CD4-positive, alpha-beta memory T cell (primary cell): Measurements from ENCODE around the gene CMTM5. TPM values are rescaled to one million over a fixed set of nuclear protein-coding genes. Genes with fewer than 3 reads are reported as not detected.

Source experiments
- CTCF ChIA-PET: fragments of 350-600 bp; sonication (Branson Sonifier 250); formaldehyde crosslinking; loops from one replicate; lab custom pipeline; 2021; ENCODE audit warnings: inconsistent platforms; ENCODE audit not compliant: partially characterized antibody; lab: Charles Lee
- POLR2A ChIA-PET: fragments of 350-600 bp; sonication (Branson Sonifier 250); formaldehyde crosslinking; loops from one replicate; lab custom pipeline; 2021; ENCODE audit not compliant: partially characterized antibody; lab: Charles Lee
- DNase-seq, 5 donors: peaks; one replicate each; pipeline versions ENCODE4 v3.0.0 to v3.0.0-alpha.2; 2020 to 2022; ENCODE audit warnings: mixed read lengths in 1 of 5
- H3K27ac ChIP-seq: one replicate; pipeline ENCODE4 v1.7.0; 2013; ENCODE audit warnings: low read depth, low read length
- H3K27me3 ChIP-seq: 2 replicates; pipeline ENCODE4 v1.7.0; 2013; ENCODE audit warnings: mild to moderate bottlenecking, low read length, moderate library complexity; ENCODE audit not compliant: insufficient read depth
- H3K36me3 ChIP-seq: 2 replicates; pipeline ENCODE4 v1.7.0; 2013; ENCODE audit warnings: mild to moderate bottlenecking, low read length, moderate library complexity; ENCODE audit not compliant: insufficient read depth
- H3K4me1 ChIP-seq: 2 replicates; pipeline ENCODE4 v1.7.0; 2013; ENCODE audit warnings: mild to moderate bottlenecking, low read length, moderate library complexity; ENCODE audit not compliant: insufficient read depth
- H3K4me3 ChIP-seq, 2 donors: one replicate each; pipeline ENCODE4 v1.7.0; 2013; ENCODE audit warnings: low read length in 2 of 2, mild to moderate bottlenecking in 1 of 2
- H3K9me3 ChIP-seq, 2 donors: one replicate each; pipeline ENCODE4 v1.7.0; 2013; ENCODE audit warnings: low read length in 2 of 2, control low read depth in 1 of 2; ENCODE audit not compliant: control insufficient read depth in 1 of 2
- H3K27ac Mint-ChIP-seq, 7 donors: one replicate each; pipeline ENCODE4 v1.8.0; 2020 to 2021; ENCODE audit warnings: mixed read lengths in 7 of 7, mild to moderate bottlenecking in 6 of 7, inconsistent platforms in 3 of 7, moderate library complexity in 3 of 7
- H3K27me3 Mint-ChIP-seq, 2 donors: one replicate each; pipeline ENCODE4 v1.8.0; 2020 to 2021; ENCODE audit warnings: mixed read lengths in 2 of 2
- H3K36me3 Mint-ChIP-seq, 2 donors: one replicate each; pipeline ENCODE4 v1.8.0; 2020 to 2021; ENCODE audit warnings: mixed read lengths in 2 of 2, inconsistent platforms in 1 of 2, mild to moderate bottlenecking in 1 of 2
- H3K4me1 Mint-ChIP-seq, 4 donors: one replicate each; pipeline ENCODE4 v1.8.0; 2020 to 2021; ENCODE audit warnings: mixed read lengths in 4 of 4, mild to moderate bottlenecking in 1 of 4
- H3K4me3 Mint-ChIP-seq, 8 donors: one replicate each; pipeline ENCODE4 v1.8.0; 2020 to 2021; ENCODE audit warnings: mixed read lengths in 8 of 8, mild to moderate bottlenecking in 7 of 8, moderate library complexity in 6 of 8, inconsistent platforms in 3 of 8
- H3K9me3 Mint-ChIP-seq, 8 donors: one replicate each; pipeline ENCODE4 v1.8.0; 2020 to 2021; ENCODE audit warnings: mixed read lengths in 8 of 8, mild to moderate bottlenecking in 5 of 8, inconsistent platforms in 3 of 8, moderate library complexity in 1 of 8
- intact Hi-C: fragments of 100-400 bp; cut with micrococcal nuclease; formaldehyde crosslinking; loops from one replicate; pipeline ENCODE4 v1.15.1; 2023
- polyA plus RNA-seq, 2 donors: library from polyadenylated mRNA; unstranded; fragments of 300-500 nt; fragmentation: Illumina TruSeq; gene quantifications; one replicate each; pipeline ENCODE4 v1.2.3, GENCODE V29; 2021
- total RNA-seq, 2 experiments: library from RNA; stranded (reverse); gene quantifications; one replicate each; pipeline ENCODE4 v1.2.3, GENCODE V29; 2021

Gene CMTM5
- total and polyA plus RNA-seq, 4 experiments from 2014 or later: not detected

DNA sequence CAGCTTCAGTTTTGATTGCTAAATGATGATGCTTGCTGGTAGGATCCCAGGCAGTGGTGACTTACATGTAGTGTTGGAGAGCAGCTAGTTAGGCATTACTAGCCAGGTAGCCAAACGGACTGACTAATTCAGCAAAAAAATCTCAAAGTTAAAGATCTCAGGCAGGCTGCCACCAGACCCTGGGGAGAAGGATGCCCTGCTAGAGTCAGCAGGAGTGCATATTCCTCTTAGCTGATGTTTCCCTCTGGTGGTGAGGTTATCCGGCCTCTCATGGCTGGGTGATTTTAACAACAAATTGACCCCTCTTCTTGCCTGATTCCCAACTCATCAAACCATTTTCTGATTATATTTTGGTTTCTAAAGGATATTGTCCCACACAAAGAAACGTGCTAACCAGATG, 14.6 kb upstream of the CMTM5 start:
- H3K4me3 ChIP-seq: no peak overlapping the region
- H3K36me3 Mint-ChIP-seq: no peaks in the 10 kb centered on the region
- H3K4me1 Mint-ChIP-seq: peaks cover 0 to 2% (median 0%) of the 10 kb centered on the region in 4 donors
- H3K27ac Mint-ChIP-seq: no peak overlapping the region
- H3K9me3 ChIP-seq: no peaks in the 10 kb centered on the region
- no peaks in the 10 kb centered on the region for H3K4me1 ChIP-seq
- H3K36me3 ChIP-seq: no peaks in the 10 kb centered on the region
- no peaks in the 10 kb centered on the region for H3K9me3 Mint-ChIP-seq
- intact Hi-C loops: no loop called here
- CTCF ChIA-PET: interaction anchor here (2.5 kb wide), 1 partner anchor 18 kb away, joined by 9 read pairs; no protein-coding TSS in a partner anchor
- peaks cover 21 to 28% of the 10 kb centered on the region in 2 donors for H3K27me3 Mint-ChIP-seq
- H3K4me3 Mint-ChIP-seq: no peak overlapping the region
- H3K27ac ChIP-seq: no peak overlapping the region
- H3K27me3 ChIP-seq: peaks cover 6% of the 10 kb centered on the region
- POLR2A ChIA-PET: no interaction called here
- no peak for DNase-seq

DNA sequence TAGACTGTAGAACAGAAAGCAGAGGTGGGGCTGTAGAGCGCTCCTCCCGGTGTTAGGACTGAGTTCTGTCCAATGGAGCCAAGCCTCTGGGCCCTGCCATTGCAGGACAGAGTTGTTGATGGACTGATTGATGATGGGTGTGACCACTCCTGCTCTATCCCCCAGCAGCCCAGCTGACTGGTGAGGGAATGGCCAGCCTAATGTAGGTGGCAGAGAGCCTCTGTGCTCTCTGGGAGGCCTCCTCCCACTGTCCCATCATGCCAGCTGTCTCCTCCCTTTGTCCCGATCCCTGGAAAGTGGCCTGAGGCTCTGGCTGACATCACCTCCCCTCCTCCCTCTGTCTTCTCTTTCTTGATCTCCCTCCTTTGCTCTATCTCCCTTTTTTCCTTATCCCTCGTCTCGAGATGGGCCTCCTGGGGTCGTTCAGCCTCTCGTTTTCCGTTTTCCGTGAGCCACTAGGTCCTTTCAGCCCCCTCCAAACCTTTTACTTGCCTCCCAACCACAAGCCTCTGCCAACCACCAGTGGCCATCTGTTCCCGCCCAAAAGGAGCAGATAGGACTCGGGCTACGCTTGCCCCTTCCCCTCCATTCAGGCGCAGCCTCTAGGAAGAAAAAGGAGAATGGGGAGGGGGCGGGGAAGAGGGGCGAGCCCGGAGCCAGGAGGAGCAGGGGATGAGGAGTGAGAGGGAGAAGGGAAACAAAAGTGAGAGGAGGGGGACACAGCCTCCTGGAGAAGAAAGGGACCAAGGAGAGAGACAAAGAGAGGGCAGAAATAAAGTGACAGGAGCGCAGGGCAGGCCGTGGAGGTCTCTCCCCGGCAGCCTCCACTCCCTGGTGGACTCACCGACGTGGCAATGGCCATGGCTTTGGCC, 12.4 kb upstream of the CMTM5 start:
- ChIA-PET POLR2A (no interaction called here), CTCF (interaction anchor here (2.5 kb wide), 1 partner anchor 16 kb away, joined by 9 read pairs; no protein-coding TSS in a partner anchor)
- Histone ChIP-seq H3K36me3 (no peaks in the 10 kb centered on the region), H3K4me3 (no peak overlapping the region), H3K9me3 (no peaks in the 10 kb centered on the region), H3K27ac (no peak overlapping the region), H3K4me1 (no peaks in the 10 kb centered on the region), H3K27me3 (peaks cover 6% of the 10 kb centered on the region)
- Mint-ChIP-seq H3K9me3 (no peaks in the 10 kb centered on the region), H3K27ac (peak overlapping the region in 3 of 7 donors; percentile 37 to 73 (median 50)), H3K4me1 (peaks cover 0 to 2% (median 0%) of the 10 kb centered on the region in 4 donors), H3K36me3 (no peaks in the 10 kb centered on the region), H3K27me3 (peaks cover 24 to 31% of the 10 kb centered on the region in 2 donors), H3K4me3 (peak overlapping the region in 1 of 8 donors; percentile 46)
- intact Hi-C loops: no loop called here
- DNase-seq: no peak

DNA sequence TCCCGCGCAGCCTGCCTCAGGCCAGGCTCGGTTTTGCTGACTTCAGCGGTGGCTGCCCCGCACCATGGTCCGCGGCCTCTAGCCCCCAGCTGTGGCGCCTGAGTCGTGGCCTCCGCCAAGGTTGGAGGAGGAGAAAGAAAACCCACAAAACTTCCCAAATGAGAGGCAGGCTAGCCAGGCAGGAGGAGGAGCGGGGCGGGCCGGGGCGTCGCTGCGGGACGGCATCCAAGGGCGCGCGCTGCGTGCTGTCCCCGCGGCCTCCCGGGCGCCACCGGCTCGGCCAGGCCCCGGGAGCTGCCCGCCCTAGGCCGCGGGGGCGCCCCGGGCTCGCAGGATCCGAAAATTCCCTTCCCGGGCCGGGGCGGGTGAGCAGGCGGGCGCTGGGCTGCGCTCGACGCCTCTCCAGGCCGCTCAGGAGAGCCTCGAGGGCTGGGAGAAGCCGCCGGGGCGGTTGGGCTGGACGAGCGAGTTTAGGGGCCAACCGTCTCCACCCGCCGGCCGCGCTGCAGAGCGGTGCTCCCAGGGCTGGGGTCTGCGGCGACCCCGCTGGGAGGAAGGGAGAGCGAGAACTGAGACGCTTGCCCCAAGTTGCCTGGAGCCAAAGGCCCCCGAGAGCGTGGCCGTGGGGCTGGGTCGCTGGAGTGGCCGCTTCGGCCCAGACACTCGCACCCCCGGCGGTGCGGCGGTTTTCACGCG, 11.7 kb upstream of the CMTM5 start, which contains the start of gene EFS:
TSS of gene EFS (minus strand) at position 137 of the 696 bp plus-strand sequence. CDS start 147 bp downstream, outside the sequence.
- peak within 1 kb of the TSS in 1 of 8 donors; percentile 46 for H3K4me3 Mint-ChIP-seq

DNA sequence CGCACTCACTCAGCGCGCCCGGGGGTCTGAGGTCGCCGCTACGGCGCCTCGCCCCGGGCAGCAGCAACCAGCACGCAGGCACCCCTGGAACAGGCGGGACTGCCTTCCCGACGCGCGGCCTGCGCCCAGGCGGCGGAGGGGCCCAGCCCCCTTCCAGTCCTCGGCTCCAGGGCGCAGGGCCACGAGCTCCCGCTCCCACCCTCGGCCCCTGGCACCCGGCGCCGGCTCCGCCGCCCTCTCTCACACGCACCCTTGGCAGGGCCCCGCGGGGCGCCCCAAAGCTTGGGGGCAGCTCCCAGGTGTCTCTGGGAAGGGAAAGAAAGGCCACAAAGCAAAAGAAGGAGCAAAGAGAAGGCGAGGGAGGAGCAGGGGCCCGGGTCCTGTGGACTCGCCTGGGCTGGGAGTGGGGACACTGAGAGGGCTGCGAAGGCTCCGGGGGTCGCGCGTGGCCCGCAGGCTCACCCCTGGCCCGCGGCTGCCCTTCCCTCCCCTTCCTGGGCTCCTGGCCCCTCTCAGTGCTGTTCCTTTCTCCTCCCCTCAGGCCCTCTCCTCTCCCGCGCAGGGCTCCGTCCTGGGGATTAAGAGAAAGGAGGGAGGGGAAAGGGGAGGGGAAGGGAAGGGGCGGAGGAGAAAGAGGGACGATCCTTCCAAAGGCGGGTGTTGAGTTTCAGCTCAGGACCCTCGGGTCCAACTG, 11.0 kb upstream of the CMTM5 start:
- H3K27ac ChIP-seq: no peak overlapping the region
- no peak for DNase-seq
- peaks cover 24 to 30% of the 10 kb centered on the region in 2 donors for H3K27me3 Mint-ChIP-seq
- no peak overlapping the region for H3K4me3 ChIP-seq
- no peak overlapping the region for H3K4me3 Mint-ChIP-seq
- ChIA-PET CTCF (no interaction called here), POLR2A (no interaction called here)
- no peaks in the 10 kb centered on the region for H3K9me3 Mint-ChIP-seq
- H3K36me3 Mint-ChIP-seq: no peaks in the 10 kb centered on the region
- no peaks in the 10 kb centered on the region for H3K9me3 ChIP-seq
- H3K4me1 ChIP-seq: no peaks in the 10 kb centered on the region
- H3K36me3 ChIP-seq: no peaks in the 10 kb centered on the region
- H3K4me1 Mint-ChIP-seq: peaks cover 0 to 2% (median 0%) of the 10 kb centered on the region in 4 donors
- intact Hi-C loops: no loop called here
- H3K27ac Mint-ChIP-seq: no peak overlapping the region
- H3K27me3 ChIP-seq: peaks cover 6% of the 10 kb centered on the region

More for the DNA sequence above, 11.7 kb upstream of the CMTM5 start, which contains the start of gene EFS:
- no peaks in the 10 kb centered on the region for H3K36me3 Mint-ChIP-seq
- H3K4me1 ChIP-seq: no peaks in the 10 kb centered on the region
- no peak within 1 kb of the TSS for H3K27ac ChIP-seq
- H3K36me3 ChIP-seq: no peaks in the 10 kb centered on the region
- no peaks in the 10 kb centered on the region for H3K9me3 Mint-ChIP-seq
- intact Hi-C loops: no loop called here
- H3K9me3 ChIP-seq: no peaks in the 10 kb centered on the region
- H3K4me1 Mint-ChIP-seq: peaks cover 0 to 2% (median 0%) of the 10 kb centered on the region in 4 donors
- peak within 1 kb of the TSS in 3 of 7 donors; percentile 37 to 73 (median 50) for H3K27ac Mint-ChIP-seq
- CTCF ChIA-PET: no interaction called here
- H3K27me3 ChIP-seq: peaks cover 6% of the 10 kb centered on the region
- H3K27me3 Mint-ChIP-seq: peaks cover 24 to 31% of the 10 kb centered on the region in 2 donors
- H3K4me3 ChIP-seq: no peak within 1 kb of the TSS
- POLR2A ChIA-PET: no interaction called here
- no peak for DNase-seq

DNA sequence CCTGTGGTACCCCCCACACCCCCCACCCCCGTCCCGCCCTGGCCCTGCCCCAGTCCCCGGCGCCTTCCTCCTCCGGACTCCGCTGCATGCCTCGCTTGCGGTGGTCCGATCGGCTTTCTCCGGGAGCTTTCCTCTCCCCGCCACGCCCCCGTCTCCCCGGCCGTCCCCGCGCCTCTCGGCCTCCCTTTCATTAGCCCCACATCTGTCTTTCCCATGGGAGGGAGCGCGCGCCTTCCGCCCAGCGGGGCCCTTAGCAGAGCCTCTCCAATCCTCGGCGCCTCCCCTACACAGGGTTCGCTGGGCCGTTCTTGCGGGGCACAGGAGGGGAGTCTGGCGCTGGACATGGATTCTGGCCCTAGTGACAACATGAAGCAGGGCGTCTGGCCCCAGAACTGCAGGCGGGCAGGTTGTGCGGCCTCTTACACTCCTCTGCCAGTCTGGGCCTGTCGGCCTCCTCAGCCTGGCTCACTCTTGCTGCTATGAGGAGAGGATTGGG, 10.4 kb upstream of the CMTM5 start:
- no peaks in the 10 kb centered on the region for H3K36me3 Mint-ChIP-seq
- H3K27ac Mint-ChIP-seq: no peak overlapping the region
- Histone ChIP-seq H3K27ac (no peak overlapping the region), H3K27me3 (peaks cover 6% of the 10 kb centered on the region), H3K4me1 (no peaks in the 10 kb centered on the region), H3K9me3 (no peaks in the 10 kb centered on the region), H3K4me3 (no peak overlapping the region), H3K36me3 (no peaks in the 10 kb centered on the region)
- no peak for DNase-seq
- no peaks in the 10 kb centered on the region for H3K9me3 Mint-ChIP-seq
- no peak overlapping the region for H3K4me3 Mint-ChIP-seq
- ChIA-PET CTCF (interaction anchor here (3.3 kb wide), 1 partner anchor 14 kb away, joined by 17 read pairs; no protein-coding TSS in a partner anchor), POLR2A (no interaction called here)
- intact Hi-C loops: no loop called here
- peaks cover 0 to 2% (median 0%) of the 10 kb centered on the region in 4 donors for H3K4me1 Mint-ChIP-seq
- H3K27me3 Mint-ChIP-seq: peaks cover 21 to 27% of the 10 kb centered on the region in 2 donors

DNA sequence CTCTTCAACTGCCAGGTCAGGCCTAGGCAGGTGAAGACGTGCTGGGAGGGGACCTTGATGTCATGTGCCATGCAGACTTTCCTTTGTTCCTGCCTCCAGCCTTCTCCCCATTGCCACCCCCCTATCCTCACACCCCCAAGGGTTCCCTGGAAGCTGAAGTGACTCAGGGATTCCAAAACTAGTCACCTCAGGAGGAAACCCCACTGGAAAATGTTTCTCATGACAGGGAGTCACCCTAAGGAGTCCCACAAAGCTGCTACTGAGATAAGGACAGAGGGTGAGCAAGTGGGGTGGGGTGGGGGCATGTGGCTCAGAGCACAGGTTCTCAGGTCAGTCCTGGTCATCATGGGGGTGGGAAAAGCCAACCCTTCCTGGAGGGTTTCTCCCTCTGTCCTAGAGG, 6.6 kb upstream of the CMTM5 start:
- ChIA-PET CTCF (interaction anchor here (1.2 to 1.3 kb wide), 2 partner anchors 8 to 10 kb away, joined by 3 to 4 read pairs; no protein-coding TSS in a partner anchor), POLR2A (no interaction called here)
- H3K27me3 ChIP-seq: no peaks in the 10 kb centered on the region
- Mint-ChIP-seq H3K4me1 (peaks cover 0 to 2% (median 0%) of the 10 kb centered on the region in 4 donors), H3K4me3 (no peak overlapping the region), H3K27ac (no peak overlapping the region), H3K9me3 (no peaks in the 10 kb centered on the region), H3K36me3 (no peaks in the 10 kb centered on the region), H3K27me3 (peaks cover 9 to 15% of the 10 kb centered on the region in 2 donors)
- no peaks in the 10 kb centered on the region for H3K9me3 ChIP-seq
- no peaks in the 10 kb centered on the region for H3K4me1 ChIP-seq
- intact Hi-C loops: no loop called here
- H3K4me3 ChIP-seq: no peak overlapping the region
- no peak overlapping the region for H3K27ac ChIP-seq
- no peaks in the 10 kb centered on the region for H3K36me3 ChIP-seq
- DNase-seq: no peak
